Parathyroid adenoma (tissue), 2 donors: ENCODE results near the gene TRMU.

Source experiments
- H2AFZ ChIP-seq: fragments of 300-600 bp; sonication (generic); one replicate; pipeline ENCODE4 v1.7.0; 2017; ENCODE audit warnings: antibody characterized with exemption, mild to moderate bottlenecking
- H3K27ac ChIP-seq: fragments of 300-600 bp; sonication (generic); one replicate; pipeline ENCODE4 v1.7.0; 2017
- H3K27me3 ChIP-seq: fragments of 300-600 bp; sonication (generic); one replicate; pipeline ENCODE4 v1.7.0; 2017; ENCODE audit warnings: low read length; ENCODE audit not compliant: control insufficient read depth, insufficient read depth
- H3K36me3 ChIP-seq: fragments of 300-600 bp; sonication (generic); one replicate; pipeline ENCODE4 v1.7.0; 2017; ENCODE audit warnings: low read length; ENCODE audit not compliant: control insufficient read depth, insufficient read depth
- H3K4me1 ChIP-seq: fragments of 300-600 bp; sonication (generic); one replicate; pipeline ENCODE4 v1.7.0; 2017; ENCODE audit warnings: control low read depth
- H3K4me2 ChIP-seq: fragments of 300-600 bp; sonication (generic); one replicate; pipeline ENCODE4 v1.7.0; 2017; ENCODE audit warnings: low read length
- H3K4me3 ChIP-seq: fragments of 300-600 bp; sonication (generic); one replicate; pipeline ENCODE4 v1.7.0; 2017; ENCODE audit warnings: low read depth, low read length
- H3K79me2 ChIP-seq: fragments of 300-600 bp; sonication (generic); one replicate; pipeline ENCODE4 v1.7.0; 2017; ENCODE audit warnings: control low read depth
- H3K9ac ChIP-seq: fragments of 300-600 bp; sonication (generic); one replicate; pipeline ENCODE4 v1.7.0; 2017; ENCODE audit warnings: mild to moderate bottlenecking
- H3K9me3 ChIP-seq: fragments of 300-600 bp; sonication (generic); one replicate; pipeline ENCODE4 v1.7.0; 2017; ENCODE audit warnings: low read length; ENCODE audit not compliant: control insufficient read depth
- CTCF ChIP-seq: fragments of 300-600 bp; sonication (generic); IDR thresholded peaks from one replicate; pipeline ENCODE4 v1.7.0; 2017; ENCODE audit warnings: antibody characterized with exemption, mild to moderate bottlenecking
- donor health status: primary hyperparathyroidism.

Gene TRMU

GRCh38 chr22:46351131-46351735 lies 15.7 kb downstream of the TRMU start:
- no peak overlapping the region for H2AFZ ChIP-seq
- no peak for TF ChIP-seq CTCF
- no peak overlapping the region for H3K9ac ChIP-seq
- H3K27ac ChIP-seq = no peak overlapping the region
- H3K4me1 ChIP-seq = no peaks in the 10 kb centered on the region
- H3K4me3 ChIP-seq = no peak overlapping the region
- no peaks in the 10 kb centered on the region for H3K9me3 ChIP-seq
- H3K27me3 ChIP-seq = no peaks in the 10 kb centered on the region
- no peak overlapping the region for H3K4me2 ChIP-seq
- H3K36me3 ChIP-seq = no peaks in the 10 kb centered on the region
- H3K79me2 ChIP-seq = peaks cover 4% of the 10 kb centered on the region

- Histone ChIP-seq H3K79me2 (no peaks in the 10 kb centered on the region), H3K36me3 (no peaks in the 10 kb centered on the region), H3K4me2 (no peak overlapping the region), H3K9me3 (no peaks in the 10 kb centered on the region), H3K27ac (no peak overlapping the region), H3K4me3 (no peak overlapping the region), H3K9ac (no peak overlapping the region), H3K27me3 (no peaks in the 10 kb centered on the region), H2AFZ (no peak overlapping the region), H3K4me1 (no peaks in the 10 kb centered on the region)
- TF ChIP-seq CTCF = no peak
Measured at GRCh38 chr22:46351767-46352166, 16.3 kb downstream of the TRMU start.

GRCh38 chr22:46352276-46352675 lies 16.8 kb downstream of the TRMU start:
- Histone ChIP-seq H3K36me3 (no peaks in the 10 kb centered on the region), H3K4me2 (no peak overlapping the region), H3K27ac (no peak overlapping the region), H3K27me3 (no peaks in the 10 kb centered on the region), H3K9ac (no peak overlapping the region), H3K79me2 (no peaks in the 10 kb centered on the region), H3K4me1 (no peaks in the 10 kb centered on the region), H3K9me3 (no peaks in the 10 kb centered on the region), H3K4me3 (no peak overlapping the region), H2AFZ (no peak overlapping the region)
- no peak for TF ChIP-seq CTCF

GRCh38 chr22:46352691-46353386 lies 17.3 kb downstream of the TRMU start:
- H3K4me2 ChIP-seq = no peak overlapping the region
- H3K79me2 ChIP-seq = no peaks in the 10 kb centered on the region
- no peak overlapping the region for H3K27ac ChIP-seq
- TF ChIP-seq CTCF = no peak
- no peaks in the 10 kb centered on the region for H3K4me1 ChIP-seq
- H3K4me3 ChIP-seq = no peak overlapping the region
- H3K9ac ChIP-seq = no peak overlapping the region
- H2AFZ ChIP-seq = no peak overlapping the region
- no peaks in the 10 kb centered on the region for H3K27me3 ChIP-seq
- H3K36me3 ChIP-seq = no peaks in the 10 kb centered on the region
- no peaks in the 10 kb centered on the region for H3K9me3 ChIP-seq
